ENCODE data around the gene ZNF561. TPM values are rescaled to one million over a fixed set of nuclear protein-coding genes. Genes with fewer than 3 reads are reported as not detected.
A peak's percentile ranks its signal among the peaks of the same experiment; 100 is the strongest.

ZNF561 gene
- total and polyA plus RNA-seq, 10 of the 15 experiments (the other 5 are each of a cell fraction or from before 2014, with no cell fraction given): 12.8 to 38.2 (median 22.2) TPM

DNA sequence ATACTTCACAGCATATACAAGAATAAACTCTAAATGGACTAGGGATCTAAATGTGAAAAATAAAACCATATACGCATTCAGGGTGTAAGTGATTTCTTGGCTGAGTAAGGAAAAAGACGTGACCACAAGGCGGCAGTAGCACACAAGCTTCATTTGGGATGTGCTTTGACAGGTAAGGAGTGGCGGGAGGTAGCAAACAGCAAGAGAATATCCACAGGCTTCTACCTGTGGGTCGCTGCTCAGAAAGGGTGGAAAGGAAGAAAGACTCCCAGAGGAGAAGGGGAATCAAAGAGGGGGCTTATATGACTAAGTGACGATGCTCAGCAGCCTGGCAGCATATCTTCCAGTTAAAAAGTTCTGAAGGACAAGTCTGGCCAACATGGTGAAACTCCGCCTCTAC, 34.3 kb downstream of the ZNF561 start (continued):
- TF ChIP-seq RAD21 (IDR thresholded peaks at IDR 0.05; ENCODE audit: insufficient read depth, low read depth, low read length): peak; percentile 81

DNA sequence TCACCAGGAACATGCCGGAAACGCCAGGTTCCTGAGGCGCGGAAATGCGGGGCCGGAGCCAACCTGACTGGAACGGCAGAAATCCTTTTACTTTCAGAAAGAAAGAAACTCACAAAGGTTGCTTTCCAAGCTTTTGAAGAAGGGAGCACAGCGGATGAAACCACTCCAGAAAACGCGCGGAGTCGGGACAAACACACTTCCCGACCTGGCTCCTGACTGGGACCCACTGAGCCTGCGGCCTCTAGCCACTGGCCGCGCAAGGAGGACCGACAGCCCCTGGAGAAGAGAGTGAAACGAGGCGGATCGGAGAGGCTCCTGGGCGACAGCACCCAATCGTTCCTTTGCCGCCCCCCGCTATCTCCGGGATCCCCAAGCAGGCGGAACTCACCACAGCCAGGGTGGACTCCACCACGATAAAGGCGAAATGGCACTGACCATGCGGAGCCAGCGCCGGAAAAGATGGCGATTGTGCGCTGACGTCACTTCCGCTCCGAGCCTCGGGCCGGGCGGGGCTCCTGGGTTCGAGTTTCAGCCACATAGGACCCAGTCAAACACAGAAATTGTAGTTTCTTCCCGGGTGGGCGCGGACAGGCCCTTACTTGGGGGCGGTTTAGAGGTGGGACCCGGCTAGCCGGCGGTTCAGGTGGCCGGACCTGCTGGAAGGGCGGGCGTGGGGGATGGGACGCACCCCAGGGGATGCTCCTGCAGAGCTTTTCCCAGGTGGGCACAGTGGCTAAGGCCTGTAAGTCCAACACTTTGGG, 36.8 kb downstream of the ZNF561 start, which contains the start of gene ZNF121:
Gene ZNF121, minus strand, starts transcription at position 432 of the 761 bp plus-strand sequence. CDS start 16,407 bp downstream, outside the sequence.
- H3K9ac ChIP-seq (ENCODE audit: control insufficient read depth, insufficient read depth, low read length): peak within 1 kb of the TSS; percentile 97
- ChIA-PET SMC1A (ENCODE audit: uncharacterized antibody, unreplicated experiment) (interaction anchor here (0.6 to 0.9 kb wide), 2 partner anchors 206 to 450 kb away, joined by 3 read pairs; no protein-coding TSS in a partner anchor), RAD21 (ENCODE audit: unreplicated experiment) (interaction anchor here (0.9 to 1.0 kb wide), 3 partner anchors 212 to 451 kb away, joined by 3 read pairs; no protein-coding TSS in a partner anchor), POLR2A (no interaction called here), CTCF (interaction anchor here (0.5 to 2.5 kb wide), 6 partner anchors 35 to 460 kb away, joined by 3 to 6 read pairs (median 4); no protein-coding TSS in a partner anchor)
- peaks cover 13% of the 10 kb centered on the region for H3K9me3 ChIP-seq (replicated peaks; ENCODE audit: control insufficient read depth, insufficient read depth, low read length)
- peak; percentile 61 for DNase-seq (ENCODE audit: low read depth, low spot score)
- H4K20me1 ChIP-seq (ENCODE audit: control insufficient read depth, insufficient read depth): no peaks in the 10 kb centered on the region
- H3K79me2 ChIP-seq (ENCODE audit: control insufficient read depth, insufficient read depth, low read length): peaks cover 46% of the 10 kb centered on the region
- WGBS (ENCODE audit: insufficient coverage, insufficient replicate concordance, low lambda C conversion rate, missing lambda C conversion rate): under 1% methylated on average over 51 of the region's 51 CpGs
- FAIRE-seq: peak; percentile 92
- H3K4me2 ChIP-seq (ENCODE audit: control insufficient read depth, insufficient read depth): peak within 1 kb of the TSS; percentile 72
- peak within 1 kb of the TSS; percentile 91 for H3K4me3 ChIP-seq
- BruUV-seq (replicated peaks): TSS peak; percentile 85
- H3K36me3 ChIP-seq (ENCODE audit: control insufficient read depth in 2 of 2, insufficient read depth in 2 of 2, low read length in 1 of 2): peaks cover 0 to 4% of the 10 kb centered on the region in 2 experiments; a peak in 3 of 4 replicates
- no peaks in the 10 kb centered on the region for H3K27me3 ChIP-seq (replicated peaks in 1 of 2; ENCODE audit: control insufficient read depth in 2 of 2, insufficient read depth in 2 of 2, low read length in 1 of 2)
- no peaks in the 10 kb centered on the region for H3K4me1 ChIP-seq (ENCODE audit: control insufficient read depth, insufficient read depth, low read length)
- in situ Hi-C loops (cut with MboI) (no loop called here), intact Hi-C loops (cut with micrococcal nuclease; ENCODE audit: unreplicated experiment) (no loop called here)
- peak within 1 kb of the TSS; percentile 68 for H2AFZ ChIP-seq (ENCODE audit: control insufficient read depth, low read depth, low read length)
- peak; percentile 96 for ATAC-seq
- H3K27ac ChIP-seq (ENCODE audit: control insufficient read depth, insufficient read depth): peak within 1 kb of the TSS; percentile 92
- TF ChIP-seq TAF1 (IDR thresholded peaks at IDR 0.05; ENCODE audit: borderline replicate concordance, low read depth, low read length) (peak; percentile 91), SPI1 (IDR thresholded peaks at IDR 0.05; ENCODE audit: borderline replicate concordance, insufficient read depth, low read depth, low read length) (peak; percentile 35; the same call in 1 of the 2 replicates), MEF2B (IDR thresholded peaks at IDR 0.05; ENCODE audit: partially characterized antibody, poor library complexity, severe bottlenecking) (peak; percentile 51), ZZZ3 (IDR thresholded peaks at IDR 0.05; ENCODE audit: control insufficient read depth, insufficient read length, low read depth) (no peak), RBBP5 (conservative IDR thresholded peaks at IDR 0.05) (no peak), IKZF2 (IDR thresholded peaks at IDR 0.05) (peak in 1 of 2 experiments; percentile 42; a peak in 1 of 4 replicates), NBN (IDR thresholded peaks at IDR 0.05) (peak; percentile 93; the same call in 1 of the 2 replicates), RUNX3 (IDR thresholded peaks at IDR 0.05; ENCODE audit: low read length) (peak; percentile 62; the same call in 1 of the 2 replicates), SMAD5 (IDR thresholded peaks at IDR 0.05; ENCODE audit: low read depth) (peak; percentile 92), ZNF384 (IDR thresholded peaks at IDR 0.05; ENCODE audit: borderline replicate concordance, low read depth, low read length) (no peak), IRF4 (IDR thresholded peaks at IDR 0.05; ENCODE audit: low read depth, low read length) (no peak)
- TF ChIP-seq, protein P1, sequence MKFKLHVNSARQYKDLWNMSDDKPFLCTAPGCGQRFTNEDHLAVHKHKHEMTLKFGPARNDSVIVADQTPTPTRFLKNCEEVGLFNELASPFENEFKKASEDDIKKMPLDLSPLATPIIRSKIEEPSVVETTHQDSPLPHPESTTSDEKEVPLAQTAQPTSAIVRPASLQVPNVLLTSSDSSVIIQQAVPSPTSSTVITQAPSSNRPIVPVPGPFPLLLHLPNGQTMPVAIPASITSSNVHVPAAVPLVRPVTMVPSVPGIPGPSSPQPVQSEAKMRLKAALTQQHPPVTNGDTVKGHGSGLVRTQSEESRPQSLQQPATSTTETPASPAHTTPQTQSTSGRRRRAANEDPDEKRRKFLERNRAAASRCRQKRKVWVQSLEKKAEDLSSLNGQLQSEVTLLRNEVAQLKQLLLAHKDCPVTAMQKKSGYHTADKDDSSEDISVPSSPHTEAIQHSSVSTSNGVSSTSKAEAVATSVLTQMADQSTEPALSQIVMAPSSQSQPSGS (IDR thresholded peaks at IDR 0.05; ENCODE audit: low read length): peak; percentile 82
- TF ChIP-seq, protein P2, sequence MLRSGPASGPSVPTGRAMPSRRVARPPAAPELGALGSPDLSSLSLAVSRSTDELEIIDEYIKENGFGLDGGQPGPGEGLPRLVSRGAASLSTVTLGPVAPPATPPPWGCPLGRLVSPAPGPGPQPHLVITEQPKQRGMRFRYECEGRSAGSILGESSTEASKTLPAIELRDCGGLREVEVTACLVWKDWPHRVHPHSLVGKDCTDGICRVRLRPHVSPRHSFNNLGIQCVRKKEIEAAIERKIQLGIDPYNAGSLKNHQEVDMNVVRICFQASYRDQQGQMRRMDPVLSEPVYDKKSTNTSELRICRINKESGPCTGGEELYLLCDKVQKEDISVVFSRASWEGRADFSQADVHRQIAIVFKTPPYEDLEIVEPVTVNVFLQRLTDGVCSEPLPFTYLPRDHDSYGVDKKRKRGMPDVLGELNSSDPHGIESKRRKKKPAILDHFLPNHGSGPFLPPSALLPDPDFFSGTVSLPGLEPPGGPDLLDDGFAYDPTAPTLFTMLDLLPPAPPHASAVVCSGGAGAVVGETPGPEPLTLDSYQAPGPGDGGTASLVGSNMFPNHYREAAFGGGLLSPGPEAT (IDR thresholded peaks at IDR 0.05; ENCODE audit: low read depth): peak; percentile 56; the same call in 1 of the 2 replicates
- TF ChIP-seq, protein P3, sequence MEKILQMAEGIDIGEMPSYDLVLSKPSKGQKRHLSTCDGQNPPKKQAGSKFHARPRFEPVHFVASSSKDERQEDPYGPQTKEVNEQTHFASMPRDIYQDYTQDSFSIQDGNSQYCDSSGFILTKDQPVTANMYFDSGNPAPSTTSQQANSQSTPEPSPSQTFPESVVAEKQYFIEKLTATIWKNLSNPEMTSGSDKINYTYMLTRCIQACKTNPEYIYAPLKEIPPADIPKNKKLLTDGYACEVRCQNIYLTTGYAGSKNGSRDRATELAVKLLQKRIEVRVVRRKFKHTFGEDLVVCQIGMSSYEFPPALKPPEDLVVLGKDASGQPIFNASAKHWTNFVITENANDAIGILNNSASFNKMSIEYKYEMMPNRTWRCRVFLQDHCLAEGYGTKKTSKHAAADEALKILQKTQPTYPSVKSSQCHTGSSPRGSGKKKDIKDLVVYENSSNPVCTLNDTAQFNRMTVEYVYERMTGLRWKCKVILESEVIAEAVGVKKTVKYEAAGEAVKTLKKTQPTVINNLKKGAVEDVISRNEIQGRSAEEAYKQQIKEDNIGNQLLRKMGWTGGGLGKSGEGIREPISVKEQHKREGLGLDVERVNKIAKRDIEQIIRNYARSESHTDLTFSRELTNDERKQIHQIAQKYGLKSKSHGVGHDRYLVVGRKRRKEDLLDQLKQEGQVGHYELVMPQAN (conservative IDR thresholded peaks at IDR 0.05): peak; percentile 60
- TF ChIP-seq, protein P4, sequence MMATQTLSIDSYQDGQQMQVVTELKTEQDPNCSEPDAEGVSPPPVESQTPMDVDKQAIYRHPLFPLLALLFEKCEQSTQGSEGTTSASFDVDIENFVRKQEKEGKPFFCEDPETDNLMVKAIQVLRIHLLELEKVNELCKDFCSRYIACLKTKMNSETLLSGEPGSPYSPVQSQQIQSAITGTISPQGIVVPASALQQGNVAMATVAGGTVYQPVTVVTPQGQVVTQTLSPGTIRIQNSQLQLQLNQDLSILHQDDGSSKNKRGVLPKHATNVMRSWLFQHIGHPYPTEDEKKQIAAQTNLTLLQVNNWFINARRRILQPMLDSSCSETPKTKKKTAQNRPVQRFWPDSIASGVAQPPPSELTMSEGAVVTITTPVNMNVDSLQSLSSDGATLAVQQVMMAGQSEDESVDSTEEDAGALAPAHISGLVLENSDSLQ (IDR thresholded peaks at IDR 0.05): no peak

All from GM12878 (cell line).